Calu3 (cell line): Measurements from ENCODE around the gene GRIP1. TPM values are rescaled to one million over a fixed set of nuclear protein-coding genes. Genes with fewer than 3 reads are reported as not detected.

Experiments
- BruUV-seq: library from RNA; stranded (reverse); fragments of 400-500 nt; replicated peaks from 2 replicates; lab custom pipeline; 2021; lab: Mats Ljungman, UMichigan
- CTCF ChIA-PET: fragments of 300-600 bp; sonication (Branson Sonifier 250); formaldehyde crosslinking; loops from one replicate; lab custom pipeline; 2022; ENCODE audit warnings: antibody characterized with exemption; lab: Charles Lee
- DNase-seq: peaks from one replicate; pipeline ENCODE4 v3.0.0; 2022
- H3K27ac Mint-ChIP-seq: one replicate; pipeline ENCODE4 v1.8.0; 2022; ENCODE audit warnings: mixed read lengths; ENCODE audit not compliant: unreplicated experiment
- H3K27me3 Mint-ChIP-seq: one replicate; pipeline ENCODE4 v1.8.0; 2022; ENCODE audit warnings: mixed read lengths; ENCODE audit not compliant: unreplicated experiment
- H3K36me3 Mint-ChIP-seq: one replicate; pipeline ENCODE4 v1.8.0; 2022; ENCODE audit warnings: mild to moderate bottlenecking, moderate library complexity, mixed read lengths; ENCODE audit not compliant: insufficient read depth, unreplicated experiment
- H3K4me1 Mint-ChIP-seq: one replicate; pipeline ENCODE4 v1.8.0; 2022; ENCODE audit warnings: mild to moderate bottlenecking, low read depth, mixed read lengths; ENCODE audit not compliant: unreplicated experiment
- H3K4me3 Mint-ChIP-seq: one replicate; pipeline ENCODE4 v1.8.0; 2022; ENCODE audit warnings: mild to moderate bottlenecking, low read depth, moderate library complexity, mixed read lengths; ENCODE audit not compliant: unreplicated experiment
- H3K9me3 Mint-ChIP-seq: one replicate; pipeline ENCODE4 v1.8.0; 2022; ENCODE audit warnings: low read depth, mixed read lengths; ENCODE audit not compliant: unreplicated experiment
- CTCF ChIP-seq: fragments of 200-600 bp; IDR thresholded peaks from one replicate; pipeline ENCODE4 v1.8.0; 2022; ENCODE audit warnings: antibody characterized with exemption; ENCODE audit not compliant: unreplicated experiment
- intact Hi-C: fragments of 100-400 bp; cut with micrococcal nuclease; formaldehyde crosslinking; loops from one replicate; pipeline ENCODE4 v1.10.0; 2022; ENCODE audit not compliant: unreplicated experiment
- total RNA-seq: library from RNA; stranded (reverse); gene quantifications from 2 replicates; pipeline ENCODE4 v1.2.3, GENCODE V29; 2022

Gene GRIP1
- total RNA-seq, 1 experiment from 2014 or later = 47.4 TPM

- Mint-ChIP-seq H3K27me3 (no peaks in the 10 kb centered on the region), H3K36me3 (no peaks in the 10 kb centered on the region), H3K4me1 (no peaks in the 10 kb centered on the region), H3K4me3 (no peak overlapping the region), H3K9me3 (peaks cover 7% of the 10 kb centered on the region), H3K27ac (no peak overlapping the region)
- DNase-seq = no peak
- intact Hi-C loops = no loop called here
- no peak for TF ChIP-seq CTCF
- BruUV-seq = no TSS peak
- CTCF ChIA-PET = no interaction called here
Measured at GRCh38 chr12:66482351-66483203, 196.3 kb downstream of the GRIP1 start.

- no peaks in the 10 kb centered on the region for H3K4me1 Mint-ChIP-seq
- CTCF ChIA-PET = no interaction called here
- TF ChIP-seq CTCF = no peak
- no TSS peak for BruUV-seq
- no peak for DNase-seq
- no peaks in the 10 kb centered on the region for H3K9me3 Mint-ChIP-seq
- H3K4me3 Mint-ChIP-seq = no peak overlapping the region
- no peak overlapping the region for H3K27ac Mint-ChIP-seq
- H3K27me3 Mint-ChIP-seq = no peaks in the 10 kb centered on the region
- intact Hi-C loops = no loop called here
- no peaks in the 10 kb centered on the region for H3K36me3 Mint-ChIP-seq
Measured at GRCh38 chr12:66467932-66468331, 210.9 kb downstream of the GRIP1 start.

GRCh38 chr12:66461331-66461730 is 217.5 kb downstream of the GRIP1 start:
- DNase-seq = no peak
- no TSS peak for BruUV-seq
- Mint-ChIP-seq H3K4me1 (no peaks in the 10 kb centered on the region), H3K27ac (no peak overlapping the region), H3K4me3 (no peak overlapping the region), H3K9me3 (no peaks in the 10 kb centered on the region), H3K27me3 (no peaks in the 10 kb centered on the region), H3K36me3 (no peaks in the 10 kb centered on the region)
- intact Hi-C loops = no loop called here
- no peak for TF ChIP-seq CTCF
- CTCF ChIA-PET = no interaction called here

GRCh38 chr12:66459944-66460482 is 218.9 kb downstream of the GRIP1 start:
- Mint-ChIP-seq H3K9me3 (no peaks in the 10 kb centered on the region), H3K27me3 (no peaks in the 10 kb centered on the region), H3K36me3 (no peaks in the 10 kb centered on the region), H3K4me3 (no peak overlapping the region), H3K4me1 (no peaks in the 10 kb centered on the region), H3K27ac (no peak overlapping the region)
- TF ChIP-seq CTCF = no peak
- CTCF ChIA-PET = interaction anchor here (0.9 kb wide), 1 partner anchor 9 kb away, joined by 3 read pairs; no protein-coding TSS in a partner anchor
- intact Hi-C loops = no loop called here
- no peak for DNase-seq
- BruUV-seq = no TSS peak
